ENCODE results near the gene ITPK1.

The ITPK1 gene

DNA sequence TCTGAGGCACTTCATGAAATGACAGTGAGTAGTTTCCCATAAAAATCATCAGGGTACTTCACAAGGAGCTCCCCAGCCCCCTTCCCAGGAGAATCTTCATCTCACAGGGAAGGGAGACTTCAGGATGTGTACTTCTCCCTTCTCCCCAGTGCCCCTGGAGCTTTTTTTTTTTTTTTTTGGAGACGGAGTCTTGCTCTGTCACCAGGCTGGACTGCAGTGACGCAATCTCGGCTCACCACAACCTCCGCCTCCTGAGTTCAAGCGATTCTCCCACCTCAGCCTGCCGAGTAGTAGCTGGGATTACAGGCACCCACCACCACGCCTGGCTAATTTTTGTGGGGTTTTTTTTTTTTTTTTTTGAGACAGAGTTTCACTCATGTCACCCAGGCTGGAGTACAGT lies 10.4 kb downstream of the ITPK1 start:
- no peak for DNase-seq (ENCODE audit: low spot score)

DNA sequence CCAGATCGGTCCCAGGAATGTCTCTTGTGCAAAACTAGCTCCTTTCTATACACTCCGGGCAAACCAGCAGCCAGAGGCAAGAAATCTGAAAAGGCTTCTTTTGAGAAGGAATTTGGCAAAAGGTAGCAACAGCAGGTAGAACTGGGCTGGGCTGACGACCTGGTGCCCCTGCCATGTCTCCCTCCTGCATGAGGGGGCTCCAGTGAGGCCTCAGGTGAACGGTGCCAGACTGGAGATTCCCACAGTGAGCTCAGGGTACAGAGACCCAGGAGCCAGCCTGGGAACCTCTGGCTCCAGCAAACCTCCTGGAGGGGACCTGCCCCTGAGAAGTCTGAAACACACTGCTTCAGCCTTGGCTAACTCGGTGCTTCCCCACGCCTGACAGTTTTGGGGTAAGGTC lies 10.8 kb downstream of the ITPK1 start:
- no peak for DNase-seq (ENCODE audit: low spot score)

DNA sequence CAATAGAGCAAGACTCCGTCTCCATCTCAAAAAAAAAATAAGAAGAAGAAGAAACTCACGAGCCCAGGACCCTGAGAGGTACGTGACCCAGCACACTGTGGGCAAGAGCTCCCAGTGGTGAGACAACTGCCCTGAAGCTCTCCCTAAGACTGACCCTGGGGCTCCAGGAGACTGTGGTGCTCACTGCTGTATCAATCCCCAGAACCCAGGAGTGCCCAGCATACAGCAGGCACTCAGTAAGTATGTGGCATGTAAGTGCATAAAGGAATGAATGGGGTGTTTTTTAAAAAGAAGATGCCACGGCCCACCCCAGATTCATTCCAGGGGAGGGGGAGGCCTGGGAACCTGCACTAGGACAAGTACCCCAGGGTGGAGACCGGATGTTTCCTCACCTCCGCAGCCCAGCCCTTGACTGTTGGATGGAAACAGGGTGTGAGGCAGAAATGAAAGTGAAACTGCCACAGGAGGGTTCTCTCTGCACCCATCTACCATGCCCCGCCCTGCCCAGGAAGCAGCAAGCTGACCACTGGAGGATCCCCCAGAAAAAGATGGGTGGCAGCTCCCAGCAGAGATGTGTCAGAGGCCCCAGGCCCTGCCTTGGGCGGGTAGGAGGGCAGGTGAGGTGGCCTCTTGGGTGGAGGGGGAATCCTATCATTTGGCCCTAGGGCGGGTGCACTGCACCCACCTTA lies 12.2 kb downstream of the ITPK1 start:
- peak; percentile 51 for DNase-seq (ENCODE audit: low spot score)

DNA sequence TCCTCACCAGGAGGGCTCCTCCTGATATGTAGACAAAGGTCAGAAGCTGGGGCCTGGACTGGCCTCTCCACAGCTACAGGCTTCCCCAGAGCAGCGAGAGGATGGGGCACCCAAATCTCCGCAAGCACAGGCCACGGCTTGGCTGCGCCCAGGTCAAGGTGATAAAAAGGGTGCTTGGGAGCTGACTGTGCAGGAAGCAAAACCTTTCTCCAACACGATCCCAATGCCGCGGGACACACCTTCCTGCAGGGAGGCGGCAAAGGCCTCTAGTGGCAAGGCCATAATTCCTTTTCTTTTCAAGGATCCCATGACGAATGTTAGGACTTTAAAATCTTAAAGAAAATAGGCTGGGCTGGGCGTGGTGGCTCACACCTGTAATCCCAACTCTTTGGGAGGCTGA lies 13.6 kb downstream of the ITPK1 start:
- no peak for DNase-seq (ENCODE audit: low spot score)

DNA sequence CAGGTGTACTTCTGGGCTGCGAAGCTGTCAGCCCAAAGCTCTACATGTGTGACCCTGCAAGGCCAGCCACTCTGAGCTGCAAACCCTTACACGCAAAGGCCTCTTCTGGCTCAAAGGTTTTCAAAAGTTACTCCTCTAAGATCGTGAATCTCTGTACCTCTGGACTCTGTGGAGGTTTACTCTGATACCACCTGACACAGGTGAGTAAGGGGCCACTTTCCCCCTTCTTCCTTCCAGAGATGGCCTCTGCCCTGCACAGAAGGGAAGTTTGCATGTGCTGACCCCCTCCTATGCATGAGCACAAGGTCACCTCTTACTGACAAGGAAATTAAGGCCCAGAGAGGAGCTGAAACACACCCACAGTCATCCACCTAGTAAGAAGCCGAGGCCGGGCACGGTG lies 14.5 kb downstream of the ITPK1 start:
- no peak for DNase-seq (ENCODE audit: low spot score)

DNA sequence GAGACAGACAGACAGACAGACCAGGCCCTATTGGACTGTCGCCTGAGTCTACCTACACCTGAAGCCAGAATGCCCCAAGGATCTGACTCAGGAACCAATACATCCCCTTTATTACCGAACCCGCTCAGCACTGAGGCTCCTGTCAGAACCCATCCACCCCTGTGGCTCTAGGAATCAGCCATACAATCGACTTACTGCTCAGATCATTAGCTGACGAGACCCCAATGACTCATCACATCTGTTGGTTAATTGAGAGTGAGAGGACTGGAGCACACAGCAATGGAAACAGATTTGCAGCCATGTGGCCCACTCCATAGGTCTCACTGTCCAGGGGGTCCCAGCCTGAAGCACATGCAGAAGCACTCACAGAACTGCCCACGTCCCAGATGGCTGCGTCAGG lies 15.2 kb downstream of the ITPK1 start:
- DNase-seq (ENCODE audit: low spot score), result no peak

DNA sequence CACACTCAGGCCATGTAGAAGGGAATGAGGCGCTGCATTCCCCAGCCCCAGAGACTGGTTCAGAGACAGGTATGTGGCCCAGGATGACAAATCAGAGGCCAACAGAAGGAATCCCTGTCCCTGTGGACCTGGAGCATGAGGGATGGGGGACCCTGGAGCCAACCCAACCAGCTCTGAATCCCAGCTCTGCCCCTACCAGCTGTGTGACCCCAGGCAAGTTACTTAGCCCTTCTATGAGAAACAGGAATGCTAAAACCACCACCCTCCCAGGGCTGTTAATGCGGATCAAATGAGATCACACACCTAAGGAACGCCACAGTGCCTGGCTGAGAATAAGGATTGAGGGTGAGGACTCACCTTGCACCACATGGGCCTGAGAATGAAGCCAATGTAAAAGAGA lies 15.6 kb downstream of the ITPK1 start:
- DNase-seq (ENCODE audit: low spot score), result no peak

DNA sequence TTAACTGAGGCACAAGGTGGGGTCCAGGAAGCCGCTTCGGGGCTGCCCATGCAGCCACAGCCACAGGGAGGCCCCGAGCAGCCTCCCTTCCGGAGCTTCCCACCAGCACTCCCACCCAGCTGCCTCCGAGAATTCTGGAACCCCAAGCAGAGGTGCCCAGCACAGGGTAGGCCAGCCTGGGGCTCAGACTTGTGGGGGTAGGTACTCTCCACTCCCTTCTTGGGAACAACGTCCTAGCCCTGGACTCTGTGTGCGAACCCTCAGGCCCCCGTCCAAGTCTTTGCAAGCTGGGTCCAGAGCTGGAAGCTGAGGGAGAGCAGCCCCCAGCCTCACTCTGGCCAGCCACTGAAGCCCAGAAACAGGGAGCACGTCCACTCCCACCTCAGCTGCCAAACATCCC lies 16.1 kb downstream of the ITPK1 start:
- no peak for DNase-seq (ENCODE audit: low spot score)

DNA sequence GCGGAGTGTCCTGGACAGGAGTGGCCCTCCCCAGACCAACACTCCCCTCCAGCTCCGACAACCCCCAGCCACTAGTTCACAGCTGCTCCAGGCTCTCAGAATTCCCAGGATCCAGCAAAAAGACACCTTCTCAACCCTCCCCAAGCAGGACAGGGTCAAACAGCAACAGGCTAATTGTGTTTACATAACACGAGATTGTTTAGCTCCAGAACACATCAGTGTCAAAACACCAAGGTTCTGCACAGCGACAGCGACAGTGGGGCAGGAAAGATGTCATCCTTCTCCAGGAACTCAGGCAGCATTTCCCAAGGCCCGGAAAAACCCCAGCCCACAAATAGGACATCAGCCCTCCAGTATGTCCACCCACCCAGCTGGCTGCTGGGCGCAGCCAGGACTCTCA lies 16.5 kb downstream of the ITPK1 start:
- DNase-seq (ENCODE audit: low spot score), result no peak

DNA sequence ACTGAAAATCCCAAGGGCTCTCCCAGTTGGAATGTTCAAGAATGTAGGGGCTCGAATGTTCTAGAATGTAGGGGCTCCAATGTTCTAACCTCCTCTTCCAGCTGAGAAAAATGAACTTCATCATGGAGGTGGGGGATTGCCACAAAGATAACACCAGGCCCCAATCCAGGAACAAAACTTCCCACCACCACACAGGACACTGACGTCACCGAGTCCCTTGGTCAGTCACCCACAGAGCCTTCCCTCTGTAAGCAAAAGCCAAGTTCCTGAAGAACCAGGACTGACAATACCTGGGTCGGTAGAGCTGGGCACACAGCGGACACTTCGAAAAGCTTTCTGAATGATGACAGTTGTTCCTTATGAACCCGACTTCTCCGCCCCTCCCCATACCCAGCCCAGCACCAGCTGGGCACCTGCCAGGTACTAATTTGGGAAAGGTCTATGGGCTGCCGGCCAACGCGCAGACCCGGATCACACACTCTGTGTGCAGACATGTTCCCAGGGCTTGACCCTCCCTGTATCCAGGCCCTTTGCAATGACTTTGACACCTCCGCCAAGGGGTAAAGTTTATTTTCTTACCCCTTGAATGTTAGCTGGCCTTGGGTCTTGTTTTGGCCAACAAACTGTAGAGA lies 18.9 kb downstream of the ITPK1 start:
- no peak for DNase-seq (ENCODE audit: low spot score)

DNA sequence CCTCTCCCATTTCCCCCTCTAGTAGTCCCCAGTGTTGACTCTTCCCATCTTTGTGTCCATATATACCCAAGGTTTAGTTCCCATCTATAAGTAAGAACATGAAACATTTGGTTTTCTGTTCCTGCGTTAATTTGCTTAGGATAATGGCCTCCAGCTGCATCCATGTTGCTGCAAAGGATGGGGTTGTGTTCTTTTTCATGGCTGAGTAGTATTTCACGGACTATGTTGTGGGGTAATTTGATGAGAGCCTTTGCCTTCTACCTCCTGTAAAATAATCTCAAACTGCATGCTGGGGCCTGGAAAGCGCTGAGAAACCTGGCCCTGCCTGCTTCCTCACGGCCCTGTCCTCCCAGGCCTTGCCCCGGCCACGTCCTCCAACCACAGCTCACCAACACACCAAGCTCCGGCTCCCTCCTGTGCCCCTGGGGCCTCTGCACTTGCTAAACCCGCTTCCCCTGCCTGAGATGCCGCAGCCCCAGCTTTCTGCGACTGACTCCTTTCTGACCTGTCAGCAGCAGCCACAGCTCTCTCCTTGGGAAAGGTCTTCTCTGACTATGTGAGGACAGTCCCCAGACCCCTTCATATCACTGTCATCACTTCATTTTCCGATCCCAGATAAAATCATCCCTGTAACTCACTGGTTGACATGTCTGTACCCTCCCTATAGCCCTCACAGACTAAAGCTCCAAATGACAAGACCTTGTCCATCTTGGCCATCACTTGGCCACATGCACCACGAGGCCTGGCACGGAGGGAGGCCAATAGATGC lies 19.8 kb downstream of the ITPK1 start:
- no peak for DNase-seq (ENCODE audit: low spot score)

DNA sequence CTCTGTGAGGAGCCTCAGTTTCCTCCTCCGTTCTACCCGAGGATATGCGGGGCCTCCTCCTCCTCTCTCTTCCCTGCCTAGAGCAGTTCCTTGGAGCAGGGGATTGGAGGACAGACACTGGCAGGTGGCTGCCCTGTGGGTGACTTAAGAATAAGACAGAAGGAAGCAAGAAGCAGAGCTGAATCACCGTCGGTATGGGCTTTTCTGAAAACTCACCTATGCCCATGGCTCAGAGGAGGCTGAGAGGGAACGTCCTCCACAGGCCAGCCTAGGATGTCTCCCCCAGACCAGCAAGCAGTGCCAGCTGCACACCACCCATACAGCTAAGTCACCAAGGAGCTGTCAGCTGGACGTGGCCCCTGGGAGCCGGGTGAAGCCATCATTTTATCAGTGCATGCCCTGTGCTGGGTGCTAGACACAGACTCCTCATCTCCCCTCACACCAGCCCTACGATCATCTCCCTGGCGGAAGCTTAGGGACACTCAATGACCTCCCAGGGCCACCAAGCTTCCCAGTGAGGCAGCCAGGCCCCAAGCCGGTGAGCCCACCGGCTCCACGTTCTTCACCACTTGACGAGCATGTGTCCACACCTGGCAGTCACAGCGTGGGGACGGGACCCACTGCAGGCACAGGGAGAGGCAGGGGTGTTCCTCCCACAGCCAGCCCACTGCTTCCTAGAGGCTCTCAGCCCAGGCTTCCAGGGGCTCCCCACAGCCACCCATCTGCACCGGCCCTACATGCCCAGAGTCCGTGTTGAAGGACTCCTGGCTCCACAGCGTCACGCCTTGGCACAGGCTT lies 21.4 kb downstream of the ITPK1 start:
- no peak for DNase-seq (ENCODE audit: low spot score)

DNA sequence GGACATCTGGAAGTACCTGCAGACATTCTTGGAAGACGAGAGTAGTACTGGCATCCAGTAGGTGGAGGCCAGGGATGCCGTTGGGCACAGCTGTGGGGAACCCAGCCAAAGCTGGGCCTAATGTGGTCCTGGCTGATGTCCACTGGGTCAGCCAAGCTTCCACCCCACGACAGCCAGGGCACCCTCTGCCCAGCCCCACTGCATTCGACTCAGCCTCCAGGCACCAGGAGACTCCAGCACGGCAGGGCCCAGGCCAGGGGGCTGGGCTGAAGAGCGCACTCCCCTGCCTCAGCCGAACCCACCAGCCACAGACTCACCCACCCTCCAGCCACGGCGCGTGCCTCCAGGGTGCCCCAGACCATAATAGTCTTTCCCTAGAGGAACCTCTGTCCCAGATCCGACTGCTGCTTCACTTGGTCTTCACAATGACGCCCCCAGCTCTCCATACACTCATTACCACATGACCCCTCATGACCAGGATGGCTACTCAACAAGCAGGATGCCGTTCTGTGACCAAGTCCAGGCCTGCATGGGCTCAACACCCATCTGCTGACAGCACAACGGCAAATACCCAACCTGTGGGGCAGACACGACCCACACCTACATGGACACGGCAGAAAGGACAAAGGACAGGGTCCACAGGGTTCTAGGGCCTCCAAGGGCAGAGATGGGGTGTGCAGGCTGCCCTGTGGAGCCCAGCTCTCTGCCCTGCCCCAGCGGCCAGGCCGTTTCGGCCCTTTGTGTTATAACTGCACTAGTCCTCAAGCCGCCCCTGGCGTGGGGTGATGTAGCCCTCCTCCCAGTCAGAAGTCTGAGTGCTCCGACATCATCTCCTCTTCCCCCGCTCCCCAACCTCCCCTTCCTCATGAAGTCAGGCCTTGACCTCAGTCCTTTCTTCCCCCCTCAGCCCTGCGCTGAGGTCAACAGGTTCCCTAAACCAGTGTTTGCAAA lies 22.8 kb downstream of the ITPK1 start:
- DNase-seq (ENCODE audit: low spot score), result no peak

DNA sequence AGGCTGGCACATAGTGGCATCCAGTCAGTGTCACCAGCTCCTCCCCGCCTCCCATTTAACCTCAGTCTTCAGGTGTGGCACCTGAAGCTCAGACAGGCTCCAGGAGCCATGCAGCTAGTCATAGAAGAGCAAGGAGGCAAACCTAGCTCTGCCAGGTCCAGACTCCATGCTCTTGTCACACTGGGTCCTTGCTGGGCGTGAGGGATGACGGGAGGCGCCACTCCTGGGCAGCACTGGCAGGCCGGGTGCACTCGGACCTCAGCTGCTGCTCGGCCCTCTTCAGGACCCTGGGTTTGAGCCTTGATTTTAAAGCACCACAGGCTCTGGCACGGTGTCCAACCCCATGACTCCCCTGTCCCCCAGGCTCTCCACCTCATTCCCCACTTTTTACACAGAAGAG lies 24.1 kb downstream of the ITPK1 start:
- DNase-seq (ENCODE audit: low spot score), result no peak

DNA sequence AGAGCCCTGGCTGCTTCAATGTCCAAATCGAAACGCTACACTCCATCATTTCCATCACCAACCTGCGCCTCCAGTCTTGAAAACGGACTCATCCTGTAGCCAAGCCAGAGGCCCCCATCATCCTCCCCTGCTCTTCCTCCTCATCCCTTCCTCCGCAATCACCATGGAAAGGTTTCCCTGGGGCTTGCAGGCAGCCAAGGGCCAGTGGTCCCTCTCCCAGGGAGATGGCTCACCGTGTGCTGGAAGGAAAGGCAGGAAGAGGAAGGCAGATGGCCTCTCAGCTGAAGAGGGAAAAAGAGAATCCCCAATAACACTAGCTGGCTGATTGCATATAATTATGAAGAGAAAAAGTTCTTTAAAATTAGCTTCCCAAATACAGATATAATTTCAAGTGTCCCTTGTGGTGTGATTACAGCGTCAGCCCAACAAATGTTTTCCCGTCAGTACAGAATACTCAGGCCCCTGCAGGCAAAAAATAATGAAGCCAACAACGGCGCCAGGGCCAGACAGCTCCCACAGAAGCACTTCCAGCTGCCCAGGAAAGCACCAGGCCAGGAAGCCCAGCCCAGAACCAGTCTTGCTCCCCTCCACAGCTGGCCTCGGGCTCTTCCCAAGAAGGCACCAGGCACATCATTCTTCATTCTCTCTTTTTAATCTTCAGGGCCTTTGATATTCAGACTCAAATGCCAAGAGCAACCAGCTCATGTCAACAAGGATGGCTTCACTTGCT lies 24.7 kb downstream of the ITPK1 start:
- no peak for DNase-seq (ENCODE audit: low spot score)

DNA sequence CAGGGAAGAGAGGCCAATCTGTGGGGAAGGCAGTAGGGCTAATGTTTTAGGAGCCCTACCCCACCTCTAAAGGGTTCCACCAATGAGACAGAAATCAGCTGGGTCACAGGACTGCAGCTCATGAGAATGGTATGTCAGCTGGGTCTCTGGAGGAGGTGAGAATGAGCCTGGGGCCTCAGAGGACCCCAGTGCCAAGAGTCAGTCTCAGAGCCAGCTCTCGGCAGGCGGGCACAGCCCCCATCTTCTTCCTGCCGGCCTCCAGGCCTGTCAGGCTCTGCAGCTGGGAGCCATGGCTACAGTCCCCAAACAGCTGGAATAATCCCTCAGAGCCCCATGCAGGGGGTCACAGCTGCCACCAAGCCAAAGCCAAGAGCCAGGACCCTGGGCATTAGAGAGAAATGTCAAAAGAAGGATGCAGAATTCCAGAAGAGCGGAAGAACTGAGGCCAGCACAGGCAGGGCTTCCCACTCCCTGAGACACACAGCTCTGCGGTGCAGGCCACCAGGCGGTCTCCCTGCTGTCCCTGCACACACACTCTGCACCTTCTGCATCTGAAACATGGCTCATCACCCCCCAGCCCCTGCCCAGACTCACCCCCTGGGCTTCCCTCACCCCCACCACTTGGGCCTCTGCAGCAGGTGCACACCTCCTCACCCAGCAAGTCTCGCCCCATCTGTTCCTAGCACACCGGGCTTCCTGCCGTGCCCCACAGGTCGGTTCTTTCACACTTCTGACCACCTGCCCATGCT lies 26.0 kb downstream of the ITPK1 start:
- no peak for DNase-seq (ENCODE audit: low spot score)

DNA sequence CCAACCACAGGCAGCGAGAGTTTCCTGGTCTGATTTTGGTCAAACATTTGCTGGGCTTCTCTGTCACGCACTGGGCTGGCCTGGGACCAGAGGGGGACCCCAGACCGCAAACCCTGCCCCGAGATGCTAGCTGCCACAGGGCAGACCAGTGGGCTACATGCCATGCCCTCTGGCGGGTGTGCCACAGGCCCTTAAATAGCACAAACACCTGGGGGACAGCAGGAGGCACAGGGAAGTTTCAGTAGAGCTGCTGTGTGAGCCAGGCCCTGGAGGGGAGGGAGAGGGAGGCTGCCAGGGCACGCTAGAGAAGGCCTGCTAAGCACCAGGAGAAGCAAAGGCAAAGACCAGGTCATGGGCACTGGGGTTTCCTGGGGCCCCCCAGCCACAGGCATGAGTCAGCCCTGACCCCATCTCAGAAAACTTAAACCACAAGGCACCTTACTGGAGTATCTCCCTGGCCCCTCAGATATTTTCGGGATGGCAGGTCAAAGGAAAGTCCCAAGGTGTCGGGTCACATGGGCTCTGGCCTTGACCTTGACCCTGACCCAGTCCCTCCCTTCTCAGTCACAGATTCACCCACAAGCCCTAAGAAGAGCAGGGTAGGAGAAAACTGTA lies 29.2 kb downstream of the ITPK1 start:
- DNase-seq (ENCODE audit: low spot score), result no peak

DNA sequence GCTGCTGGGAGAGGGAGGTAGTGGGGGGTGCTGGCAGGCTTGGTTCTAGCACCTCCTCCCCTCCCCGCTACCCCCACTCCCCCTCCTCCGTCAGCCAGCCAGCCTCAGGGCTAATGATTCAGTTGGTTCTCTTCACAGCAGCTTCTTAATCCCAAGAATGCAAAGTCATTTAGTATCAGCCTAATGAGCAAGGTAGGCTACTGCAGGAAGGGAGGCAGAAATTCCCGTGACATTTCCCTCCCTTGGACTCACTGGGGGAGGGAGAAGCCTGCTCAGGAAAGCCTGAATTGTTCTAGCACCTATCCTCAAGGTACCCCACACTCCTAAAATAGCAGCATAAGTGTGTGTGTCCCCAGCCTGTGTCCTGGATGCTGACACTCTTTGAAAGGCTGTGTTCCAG lies 29.8 kb downstream of the ITPK1 start:
- no peak for DNase-seq (ENCODE audit: low spot score)

Data from hematopoietic multipotent progenitor cell treated with erythropoietin and hydrocortisone succinate and interleukin-3 and kit ligand, for 17 days (in vitro differentiated cells).